Muscle layer of colon (tissue), 2 donors: ENCODE data around the gene ATXN7L1.

Experiments used
- H3K27ac ChIP-seq: one replicate; pipeline ENCODE4 v1.7.0; 2013; ENCODE audit warnings: low read depth, mild to moderate bottlenecking, low read length, moderate library complexity
- H3K27me3 ChIP-seq, 2 donors: one replicate each; pipeline ENCODE4 v1.7.0; 2013; ENCODE audit warnings: low read length in 2 of 2, mild to moderate bottlenecking in 2 of 2; ENCODE audit not compliant: insufficient read depth in 2 of 2, control insufficient read depth in 1 of 2
- H3K36me3 ChIP-seq: one replicate; pipeline ENCODE4 v1.7.0; 2013; ENCODE audit warnings: mild to moderate bottlenecking, low read length; ENCODE audit not compliant: insufficient read depth
- H3K4me1 ChIP-seq: one replicate; pipeline ENCODE4 v1.7.0; 2013; ENCODE audit warnings: mild to moderate bottlenecking, low read length; ENCODE audit not compliant: insufficient read depth
- H3K4me3 ChIP-seq, 2 donors: one replicate each; pipeline ENCODE4 v1.7.0; 2013; ENCODE audit warnings: low read length in 2 of 2, low read depth in 1 of 2, mild to moderate bottlenecking in 1 of 2, moderate library complexity in 1 of 2
- H3K9ac ChIP-seq: one replicate; pipeline ENCODE4 v1.7.0; 2013; ENCODE audit warnings: low read length
- H3K9me3 ChIP-seq: one replicate; pipeline ENCODE4 v1.7.0; 2013; ENCODE audit warnings: mild to moderate bottlenecking, low read length
- donor health status: abdominal sarcoma.
- donor health status: Adenocarcinoma of cecum.

Gene ATXN7L1

DNA sequence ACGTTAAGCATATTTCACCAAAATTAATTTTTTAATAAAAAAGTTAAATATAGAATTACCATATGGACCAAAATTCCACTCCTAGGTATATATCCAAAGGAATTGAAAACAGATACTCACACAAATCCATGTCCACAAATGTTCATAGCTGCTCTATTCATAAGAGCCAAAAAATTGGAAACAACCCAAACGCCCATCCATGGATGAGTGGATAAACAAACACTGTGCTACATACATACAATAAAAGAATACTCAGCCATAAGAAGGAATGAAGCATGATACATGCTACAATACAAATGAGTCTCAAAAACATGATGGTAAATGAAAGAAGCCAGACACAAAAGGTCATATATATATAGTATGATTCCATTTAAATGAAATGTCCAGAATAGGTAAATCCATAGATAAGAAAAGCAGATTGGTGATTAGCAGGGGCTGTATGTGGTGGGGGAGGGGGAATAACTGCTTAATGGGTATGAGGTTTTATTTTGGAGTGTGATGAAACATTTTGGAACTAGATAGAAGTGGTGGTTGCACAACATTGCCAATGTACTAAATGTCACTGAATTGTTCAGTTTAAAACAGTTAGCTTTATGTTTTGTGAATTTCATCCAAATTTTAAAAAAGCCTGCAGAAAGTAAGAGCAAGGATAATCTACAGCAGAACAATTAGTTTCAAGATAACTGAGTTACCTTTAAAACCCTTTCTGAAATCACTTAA lies 193.9 kb downstream of the ATXN7L1 start:
- Histone ChIP-seq H3K4me1 (peaks cover 12% of the 10 kb centered on the region), H3K9ac (no peak overlapping the region), H3K9me3 (no peaks in the 10 kb centered on the region), H3K4me3 (no peak overlapping the region), H3K36me3 (no peaks in the 10 kb centered on the region), H3K27me3 (no peaks in the 10 kb centered on the region), H3K27ac (no peak overlapping the region)

DNA sequence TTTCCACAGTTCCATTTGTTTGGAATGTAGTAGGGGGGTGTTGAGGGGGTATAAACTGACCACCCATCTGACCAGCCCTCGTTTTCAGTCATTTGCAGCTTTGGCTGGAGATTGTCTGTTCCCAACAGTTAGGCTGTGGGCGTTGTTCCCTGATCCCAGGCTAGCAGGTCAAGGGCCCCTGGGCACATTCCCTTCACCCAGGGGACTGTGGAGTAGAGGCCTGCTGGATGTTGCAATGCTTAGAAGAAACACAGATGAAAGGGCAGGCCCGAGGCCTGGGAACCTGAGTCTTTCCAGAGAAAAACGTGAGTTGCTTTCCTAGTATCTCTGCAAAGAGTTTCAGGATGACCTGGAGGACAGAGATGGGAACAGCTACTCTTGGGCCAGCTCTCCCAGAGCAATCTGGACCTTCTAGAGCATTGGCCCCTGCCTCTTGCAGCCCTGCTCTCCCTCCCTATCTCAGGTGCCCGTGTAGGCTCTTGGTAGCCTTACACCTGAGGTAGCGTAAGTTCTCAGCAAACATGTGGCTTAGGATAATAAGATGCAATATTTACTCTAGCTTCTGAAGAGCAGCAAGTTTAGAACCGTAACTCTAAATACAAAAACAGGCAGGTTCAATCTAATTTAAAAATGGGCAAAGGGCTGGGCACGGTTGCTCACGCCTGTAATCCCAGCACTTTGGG lies 195.8 kb downstream of the ATXN7L1 start:
- Histone ChIP-seq H3K36me3 (no peaks in the 10 kb centered on the region), H3K27ac (no peak overlapping the region), H3K4me1 (peaks cover 14% of the 10 kb centered on the region), H3K27me3 (no peaks in the 10 kb centered on the region), H3K9me3 (no peaks in the 10 kb centered on the region), H3K9ac (no peak overlapping the region), H3K4me3 (no peak overlapping the region)

DNA sequence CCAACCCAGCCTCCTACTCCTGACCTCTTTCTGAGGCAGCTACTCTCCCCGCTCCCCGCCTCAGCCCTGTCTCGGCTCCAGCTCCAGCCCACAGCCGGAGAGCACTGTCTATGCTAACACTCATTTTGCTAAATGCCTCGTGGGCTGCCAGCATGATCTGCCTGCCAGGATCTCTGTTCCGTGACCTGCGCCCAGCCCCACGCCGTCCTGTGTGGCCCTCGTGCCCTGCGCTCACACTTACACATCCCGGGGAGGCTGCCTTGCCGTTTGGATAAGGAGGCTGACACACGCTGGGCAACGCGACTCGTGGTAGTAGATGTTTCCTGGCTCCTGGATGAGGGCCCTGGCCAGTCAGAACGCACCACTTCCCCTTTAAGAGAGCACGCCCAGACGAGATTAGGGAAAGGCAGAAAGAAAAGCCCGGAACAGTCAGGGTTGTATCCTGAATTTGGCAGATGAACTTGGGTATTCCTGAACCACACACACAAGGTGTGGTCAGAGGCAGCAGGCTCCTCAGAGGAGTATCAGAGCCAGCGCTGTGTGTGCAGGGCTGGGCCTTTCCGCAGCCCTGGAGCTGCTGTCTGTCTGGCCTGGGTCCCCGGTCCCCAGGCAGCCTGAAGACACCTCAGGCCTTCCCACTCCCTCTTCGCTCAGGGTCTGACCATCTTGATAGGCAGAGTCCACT lies 197.4 kb downstream of the ATXN7L1 start:
- Histone ChIP-seq H3K9me3 (no peaks in the 10 kb centered on the region), H3K9ac (no peak overlapping the region), H3K27me3 (no peaks in the 10 kb centered on the region), H3K36me3 (no peaks in the 10 kb centered on the region), H3K4me1 (peaks cover 18% of the 10 kb centered on the region), H3K4me3 (peak overlapping the region in 1 of 2 donors; percentile 44), H3K27ac (peak overlapping the region; percentile 59)

DNA sequence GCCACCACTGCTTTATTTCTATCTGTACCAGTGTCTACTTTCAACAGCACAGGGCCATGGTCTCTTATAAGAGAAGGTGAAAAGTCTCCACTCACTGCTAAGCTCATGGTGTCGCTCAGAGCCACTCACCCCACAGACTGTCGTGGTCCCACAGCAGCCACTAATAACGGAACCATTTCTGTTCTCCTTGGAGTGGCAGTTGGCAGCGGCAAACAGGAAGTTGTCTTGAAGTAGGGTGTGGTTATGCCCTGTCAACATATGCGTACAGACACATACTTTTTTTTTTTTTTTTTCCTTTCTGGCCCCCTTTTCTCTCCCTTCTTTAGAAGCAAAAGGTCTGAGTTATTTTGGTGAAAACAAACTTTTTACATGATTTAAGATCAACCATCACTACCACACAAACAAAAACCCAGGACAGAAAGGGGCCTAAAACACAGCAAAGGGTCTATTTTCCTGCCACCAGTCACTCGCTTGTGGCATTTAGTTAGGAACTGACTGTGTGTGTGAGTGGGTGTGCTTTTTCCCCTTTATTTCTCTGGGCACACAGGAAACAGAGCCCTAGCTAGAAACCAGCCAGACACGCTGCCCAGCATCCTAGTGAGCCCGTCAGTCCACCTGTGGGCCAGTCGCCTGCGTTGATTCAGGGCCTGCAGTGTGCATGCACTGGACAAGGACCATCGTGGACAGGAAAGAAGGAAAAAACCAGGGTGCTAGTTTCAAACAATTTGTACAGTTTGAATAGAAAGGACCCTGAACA lies 198.4 kb downstream of the ATXN7L1 start:
- Histone ChIP-seq H3K9me3 (no peaks in the 10 kb centered on the region), H3K9ac (no peak overlapping the region), H3K4me1 (peaks cover 27% of the 10 kb centered on the region), H3K27me3 (no peaks in the 10 kb centered on the region), H3K36me3 (no peaks in the 10 kb centered on the region), H3K27ac (no peak overlapping the region), H3K4me3 (peak overlapping the region in 1 of 2 donors; percentile 44)

DNA sequence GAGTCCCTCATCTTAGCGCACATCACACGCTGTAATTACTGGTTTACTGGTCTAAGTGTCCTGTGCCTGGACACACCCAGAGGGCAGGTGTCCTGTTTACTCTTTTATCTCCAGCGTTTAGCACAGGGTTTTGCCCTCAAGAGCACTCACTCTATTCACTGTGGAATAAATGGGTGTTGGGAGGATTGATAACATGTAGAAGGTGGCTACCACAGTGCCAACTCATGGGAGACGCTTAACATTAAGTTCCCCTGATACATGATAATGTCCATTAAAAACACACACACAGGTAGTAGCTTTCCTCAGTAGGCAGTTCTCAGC lies 199.0 kb downstream of the ATXN7L1 start:
- H3K4me3 ChIP-seq = no peak overlapping the region
- no peak overlapping the region for H3K27ac ChIP-seq
- no peak overlapping the region for H3K9ac ChIP-seq

DNA sequence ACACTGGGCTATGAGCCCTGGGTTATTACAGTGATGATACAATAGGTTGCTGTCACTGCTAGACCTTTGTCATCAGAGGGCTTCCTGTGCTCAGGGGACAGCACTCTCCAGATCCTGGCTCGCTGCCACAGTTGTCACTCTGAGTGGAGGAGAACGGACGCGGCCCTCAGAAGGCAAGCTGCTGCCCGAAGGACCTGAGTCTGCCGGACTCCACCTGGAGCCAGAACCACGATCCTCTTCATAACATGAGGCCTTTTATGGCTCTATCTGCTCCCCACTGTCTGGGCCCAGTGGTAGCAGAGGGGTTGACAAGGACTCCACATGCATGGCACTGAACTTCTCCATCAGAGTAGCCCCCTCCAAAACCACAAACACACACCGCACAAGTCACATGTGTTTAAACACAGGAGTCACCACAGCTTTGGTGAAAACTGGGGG lies 200.4 kb downstream of the ATXN7L1 start:
- H3K27ac ChIP-seq = no peak overlapping the region
- H3K36me3 ChIP-seq = no peaks in the 10 kb centered on the region
- no peaks in the 10 kb centered on the region for H3K9me3 ChIP-seq
- H3K4me3 ChIP-seq = no peak overlapping the region
- peaks cover 29% of the 10 kb centered on the region for H3K4me1 ChIP-seq
- H3K27me3 ChIP-seq = no peaks in the 10 kb centered on the region
- no peak overlapping the region for H3K9ac ChIP-seq

More for the DNA sequence above, 199.0 kb downstream of the ATXN7L1 start:
- H3K27me3 ChIP-seq = no peaks in the 10 kb centered on the region
- peaks cover 29% of the 10 kb centered on the region for H3K4me1 ChIP-seq
- no peaks in the 10 kb centered on the region for H3K36me3 ChIP-seq
- H3K9me3 ChIP-seq = no peaks in the 10 kb centered on the region

DNA sequence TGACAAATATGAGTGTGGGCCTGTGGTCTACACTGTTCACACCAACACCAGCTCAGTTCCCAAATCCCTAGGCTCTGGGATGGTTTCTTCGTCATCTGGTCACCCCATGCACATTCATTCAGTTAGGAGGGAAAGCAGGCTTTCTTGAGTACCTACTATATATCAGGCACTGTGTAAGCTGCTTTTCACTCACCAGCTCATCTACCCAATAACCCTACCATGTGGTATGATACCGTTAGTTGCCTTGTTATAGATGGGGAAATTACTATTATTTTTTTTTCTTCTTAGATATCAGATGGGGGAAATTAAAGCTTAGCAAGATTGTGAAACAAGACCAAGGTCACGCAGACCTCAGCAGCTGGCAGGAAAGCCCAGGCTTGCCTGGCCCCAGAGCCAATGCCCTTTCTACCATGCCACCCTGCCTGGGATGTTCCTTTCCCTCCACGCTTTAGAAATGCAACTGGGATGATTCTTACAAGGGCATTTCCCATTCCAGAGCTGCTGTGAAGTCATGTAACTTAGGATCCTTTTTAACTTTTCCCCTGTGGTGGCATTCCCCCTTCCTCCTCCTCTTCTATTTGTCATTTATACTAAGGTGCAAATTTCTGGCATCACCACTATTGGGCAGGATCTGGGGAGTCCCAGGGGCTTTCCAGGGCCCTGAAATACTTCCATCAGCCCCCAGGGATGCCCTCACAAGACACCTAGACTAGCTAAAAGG lies 202.0 kb downstream of the ATXN7L1 start:
- H3K4me1 ChIP-seq = peaks cover 29% of the 10 kb centered on the region
- H3K27ac ChIP-seq = no peak overlapping the region
- no peaks in the 10 kb centered on the region for H3K36me3 ChIP-seq
- no peaks in the 10 kb centered on the region for H3K9me3 ChIP-seq
- H3K4me3 ChIP-seq = no peak overlapping the region
- H3K27me3 ChIP-seq = no peaks in the 10 kb centered on the region
- H3K9ac ChIP-seq = no peak overlapping the region

DNA sequence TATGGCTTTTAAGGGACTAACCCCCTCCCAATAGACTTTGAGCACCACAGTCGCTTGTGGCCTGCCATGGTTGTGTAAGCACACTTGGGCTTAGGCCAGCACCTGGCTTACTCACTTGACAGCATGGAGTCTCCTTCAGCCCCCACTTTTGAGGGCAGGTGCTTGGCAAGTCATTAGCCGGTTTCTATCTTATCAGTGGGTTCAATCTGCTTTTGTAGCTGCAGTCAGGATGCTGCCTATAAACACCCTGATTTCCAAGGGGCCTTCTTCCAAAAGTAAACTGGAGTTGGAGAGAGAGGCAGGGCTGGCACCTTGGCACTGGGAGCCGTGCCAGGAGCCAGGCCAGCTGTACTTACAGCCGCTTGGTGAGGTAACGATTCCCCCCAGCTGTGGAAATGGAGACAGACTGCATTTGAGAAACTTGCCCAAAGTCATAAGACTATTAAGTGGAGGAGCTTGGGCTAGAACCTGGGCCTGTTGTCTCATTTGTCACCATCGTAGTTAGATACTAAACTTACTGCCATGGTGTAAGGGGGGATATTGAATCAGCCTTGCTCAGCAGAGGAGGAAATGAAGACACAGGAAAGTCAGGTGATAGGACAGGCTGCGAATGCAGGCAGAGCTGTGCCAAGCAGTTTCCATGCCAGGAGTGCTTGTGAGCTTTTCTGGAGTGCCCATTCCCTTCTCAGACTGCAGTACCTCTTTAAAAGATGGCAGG lies 202.9 kb downstream of the ATXN7L1 start:
- Histone ChIP-seq H3K36me3 (no peaks in the 10 kb centered on the region), H3K9me3 (no peaks in the 10 kb centered on the region), H3K27ac (no peak overlapping the region), H3K9ac (no peak overlapping the region), H3K4me1 (peaks cover 27% of the 10 kb centered on the region), H3K4me3 (no peak overlapping the region), H3K27me3 (no peaks in the 10 kb centered on the region)

DNA sequence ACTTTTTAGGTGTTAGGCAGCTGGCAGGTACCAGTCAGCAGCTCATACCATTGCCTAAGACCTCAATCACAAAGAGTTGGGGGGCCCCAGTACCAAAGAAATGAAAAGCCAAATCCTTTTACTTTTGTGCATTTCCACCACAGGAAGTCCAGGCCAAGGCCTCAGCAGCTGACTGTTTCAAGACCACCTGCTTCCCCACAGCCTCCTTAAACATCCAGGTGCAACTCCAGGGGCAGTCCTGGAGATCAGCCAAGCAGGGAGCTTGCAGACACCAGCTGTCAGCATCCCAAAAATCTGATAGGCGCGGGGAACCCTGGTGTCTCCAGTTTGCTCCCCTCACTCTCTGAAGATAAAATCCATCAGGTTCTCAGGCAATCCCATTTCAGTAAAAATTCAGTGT lies 203.6 kb downstream of the ATXN7L1 start:
- H3K27me3 ChIP-seq = no peaks in the 10 kb centered on the region
- H3K4me3 ChIP-seq = no peak overlapping the region
- no peaks in the 10 kb centered on the region for H3K36me3 ChIP-seq
- peaks cover 20% of the 10 kb centered on the region for H3K4me1 ChIP-seq
- no peak overlapping the region for H3K9ac ChIP-seq
- H3K27ac ChIP-seq = no peak overlapping the region
- no peaks in the 10 kb centered on the region for H3K9me3 ChIP-seq

DNA sequence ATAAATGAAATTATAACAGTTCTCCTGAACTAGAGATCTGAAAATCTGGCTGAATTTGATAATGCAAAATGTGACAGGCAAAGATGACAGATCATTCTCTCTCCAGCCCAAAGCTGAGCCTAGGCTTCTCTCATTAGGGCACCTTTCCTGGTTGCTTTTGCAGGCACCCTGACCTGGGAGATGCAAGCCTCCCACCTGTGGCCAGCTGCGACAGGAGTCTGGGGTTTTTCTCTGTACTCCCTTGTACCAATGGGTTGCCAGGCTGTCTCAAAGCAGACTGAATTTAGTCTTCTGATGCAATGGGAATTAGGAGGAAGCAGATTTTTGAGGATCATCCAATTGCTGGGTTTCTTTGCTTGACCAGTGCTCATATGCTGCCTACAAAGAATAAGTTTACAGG lies 210.1 kb downstream of the ATXN7L1 start:
- Histone ChIP-seq H3K9me3 (no peaks in the 10 kb centered on the region), H3K36me3 (peaks cover 16% of the 10 kb centered on the region), H3K4me1 (no peaks in the 10 kb centered on the region), H3K4me3 (no peak overlapping the region), H3K9ac (no peak overlapping the region), H3K27me3 (no peaks in the 10 kb centered on the region), H3K27ac (no peak overlapping the region)
